ENCODE measurements around the gene UGT2B17. TPM values are rescaled to one million over a fixed set of nuclear protein-coding genes. Genes with fewer than 3 reads are reported as not detected.
"Not testable (repeated sequence)": the region's sequence is repeated elsewhere in the genome, so short reads cannot be mapped to it uniquely, and the experiment has no call there.

Gene UGT2B17
- total and polyA plus RNA-seq, 2 donors (not counting 3 experiments of a cell fraction or from before 2014, with no cell fraction given) = not detected

GRCh38 chr4:68566364-68566763 is 9.8 kb downstream of the UGT2B17 start:
- CTCF ChIA-PET = interaction anchor here (0.6 kb wide), 1 partner anchor 35 kb away, joined by 3 read pairs; no protein-coding TSS in a partner anchor
- H3K4me1 ChIP-seq (ENCODE audit: control insufficient read depth, extremely low read depth, insufficient read depth, low read length); H3K79me2 ChIP-seq (ENCODE audit: control insufficient read depth, insufficient read depth, low read length); H3K4me3 ChIP-seq (replicated peaks in 1 of 3; ENCODE audit: insufficient read depth in 1 of 3, low read depth in 1 of 3, low read length in 3 of 3); DNase-seq (ENCODE audit: low read depth, low spot score); FAIRE-seq; dilution Hi-C loops (cut with MboI; ENCODE audit: extremely low pct_ligation_motif_present, low sequenced_read_pairs); BruUV-seq (replicated peaks); H3K4me2 ChIP-seq (ENCODE audit: insufficient read depth, low read length); H2AFZ ChIP-seq (ENCODE audit: low read depth, low read length); POLR2A ChIA-PET; H4K20me1 ChIP-seq (replicated peaks; ENCODE audit: control insufficient read depth, extremely low read depth, insufficient read depth, low read length); H3K9me1 ChIP-seq (replicated peaks; ENCODE audit: control insufficient read depth, extremely low read depth, insufficient read depth, low read length); H3K9me3 ChIP-seq (replicated peaks; ENCODE audit: control insufficient read depth, insufficient read depth, low read length); H3K36me3 ChIP-seq (ENCODE audit: control insufficient read depth in 2 of 2, extremely low read depth in 1 of 2, insufficient read depth in 2 of 2, low read length in 2 of 2); H3K27ac ChIP-seq (ENCODE audit: insufficient read depth, low read depth, low read length); H3K27me3 ChIP-seq (ENCODE audit: control insufficient read depth in 2 of 2, insufficient read depth in 2 of 2, low read length in 2 of 2); intact Hi-C loops (cut with micrococcal nuclease); H3K9ac ChIP-seq (replicated peaks; ENCODE audit: extremely low read depth, insufficient read depth, low read length): not testable (repeated sequence)

GRCh38 chr4:68565082-68565481 is 11.0 kb downstream of the UGT2B17 start:
- H2AFZ ChIP-seq (ENCODE audit: low read depth, low read length); H3K4me1 ChIP-seq (ENCODE audit: control insufficient read depth, extremely low read depth, insufficient read depth, low read length); H3K4me3 ChIP-seq (replicated peaks in 1 of 3; ENCODE audit: insufficient read depth in 1 of 3, low read depth in 1 of 3, low read length in 3 of 3); H3K79me2 ChIP-seq (ENCODE audit: control insufficient read depth, insufficient read depth, low read length); POLR2A ChIA-PET; H3K4me2 ChIP-seq (ENCODE audit: insufficient read depth, low read length); DNase-seq (ENCODE audit: low read depth, low spot score); H3K9me1 ChIP-seq (replicated peaks; ENCODE audit: control insufficient read depth, extremely low read depth, insufficient read depth, low read length); H4K20me1 ChIP-seq (replicated peaks; ENCODE audit: control insufficient read depth, extremely low read depth, insufficient read depth, low read length); BruUV-seq (replicated peaks); H3K27ac ChIP-seq (ENCODE audit: insufficient read depth, low read depth, low read length); H3K9ac ChIP-seq (replicated peaks; ENCODE audit: extremely low read depth, insufficient read depth, low read length); FAIRE-seq; CTCF ChIA-PET; intact Hi-C loops (cut with micrococcal nuclease); H3K27me3 ChIP-seq (ENCODE audit: control insufficient read depth in 2 of 2, insufficient read depth in 2 of 2, low read length in 2 of 2); dilution Hi-C loops (cut with MboI; ENCODE audit: extremely low pct_ligation_motif_present, low sequenced_read_pairs); H3K36me3 ChIP-seq (ENCODE audit: control insufficient read depth in 2 of 2, extremely low read depth in 1 of 2, insufficient read depth in 2 of 2, low read length in 2 of 2); H3K9me3 ChIP-seq (replicated peaks; ENCODE audit: control insufficient read depth, insufficient read depth, low read length): not testable (repeated sequence)

GRCh38 chr4:68560364-68561070 is 15.6 kb downstream of the UGT2B17 start:
- H4K20me1 ChIP-seq (replicated peaks; ENCODE audit: control insufficient read depth, extremely low read depth, insufficient read depth, low read length); H3K79me2 ChIP-seq (ENCODE audit: control insufficient read depth, insufficient read depth, low read length); intact Hi-C loops (cut with micrococcal nuclease); H3K4me3 ChIP-seq (replicated peaks in 1 of 3; ENCODE audit: insufficient read depth in 1 of 3, low read depth in 1 of 3, low read length in 3 of 3); H3K36me3 ChIP-seq (ENCODE audit: control insufficient read depth in 2 of 2, extremely low read depth in 1 of 2, insufficient read depth in 2 of 2, low read length in 2 of 2); H3K27me3 ChIP-seq (ENCODE audit: control insufficient read depth in 2 of 2, insufficient read depth in 2 of 2, low read length in 2 of 2); H3K9me3 ChIP-seq (replicated peaks; ENCODE audit: control insufficient read depth, insufficient read depth, low read length); BruUV-seq (replicated peaks); H2AFZ ChIP-seq (ENCODE audit: low read depth, low read length); H3K4me2 ChIP-seq (ENCODE audit: insufficient read depth, low read length); POLR2A ChIA-PET; DNase-seq (ENCODE audit: low read depth, low spot score); H3K9me1 ChIP-seq (replicated peaks; ENCODE audit: control insufficient read depth, extremely low read depth, insufficient read depth, low read length); H3K9ac ChIP-seq (replicated peaks; ENCODE audit: extremely low read depth, insufficient read depth, low read length); H3K4me1 ChIP-seq (ENCODE audit: control insufficient read depth, extremely low read depth, insufficient read depth, low read length); dilution Hi-C loops (cut with MboI; ENCODE audit: extremely low pct_ligation_motif_present, low sequenced_read_pairs); CTCF ChIA-PET; H3K27ac ChIP-seq (ENCODE audit: insufficient read depth, low read depth, low read length): not testable (repeated sequence)
- peak; percentile 62 for FAIRE-seq

- H2AFZ ChIP-seq (ENCODE audit: low read depth, low read length); DNase-seq (ENCODE audit: low read depth, low spot score); H3K4me2 ChIP-seq (ENCODE audit: insufficient read depth, low read length); dilution Hi-C loops (cut with MboI; ENCODE audit: extremely low pct_ligation_motif_present, low sequenced_read_pairs); H3K4me3 ChIP-seq (replicated peaks in 1 of 3; ENCODE audit: insufficient read depth in 1 of 3, low read depth in 1 of 3, low read length in 3 of 3); H3K9me3 ChIP-seq (replicated peaks; ENCODE audit: control insufficient read depth, insufficient read depth, low read length); H3K9me1 ChIP-seq (replicated peaks; ENCODE audit: control insufficient read depth, extremely low read depth, insufficient read depth, low read length); H3K79me2 ChIP-seq (ENCODE audit: control insufficient read depth, insufficient read depth, low read length); BruUV-seq (replicated peaks); H3K4me1 ChIP-seq (ENCODE audit: control insufficient read depth, extremely low read depth, insufficient read depth, low read length); H3K36me3 ChIP-seq (ENCODE audit: control insufficient read depth in 2 of 2, extremely low read depth in 1 of 2, insufficient read depth in 2 of 2, low read length in 2 of 2); H3K27me3 ChIP-seq (ENCODE audit: control insufficient read depth in 2 of 2, insufficient read depth in 2 of 2, low read length in 2 of 2); FAIRE-seq; H4K20me1 ChIP-seq (replicated peaks; ENCODE audit: control insufficient read depth, extremely low read depth, insufficient read depth, low read length); CTCF ChIA-PET; H3K27ac ChIP-seq (ENCODE audit: insufficient read depth, low read depth, low read length); intact Hi-C loops (cut with micrococcal nuclease); H3K9ac ChIP-seq (replicated peaks; ENCODE audit: extremely low read depth, insufficient read depth, low read length); POLR2A ChIA-PET: not testable (repeated sequence)
These were observed 22.3 kb downstream of the UGT2B17 start for GRCh38 chr4:68553830-68554229.

All from endothelial cell of umbilical vein (primary cell).